Hepatocyte (in vitro differentiated cells): ENCODE data around the gene PBX3. TPM values are rescaled to one million over a fixed set of nuclear protein-coding genes. Genes with fewer than 3 reads are reported as not detected.

Experiments
- DNase-seq: peaks from one replicate; pipeline ENCODE4 v3.0.0-alpha.2; 2016; ENCODE audit warnings: low spot score
- H2AFZ ChIP-seq: fragments of 200-600 bp; sonication (generic); 2 replicates; pipeline ENCODE4 v1.6.0; 2016; ENCODE audit warnings: antibody characterized with exemption, mild to moderate bottlenecking
- H3K27ac ChIP-seq: fragments of 200-600 bp; sonication (generic); 2 replicates; pipeline ENCODE4 v1.5.1; 2016; ENCODE audit warnings: mild to moderate bottlenecking
- H3K27me3 ChIP-seq: fragments of 200-600 bp; sonication (generic); 2 replicates; pipeline ENCODE4 v1.6.1; 2016
- H3K36me3 ChIP-seq: fragments of 200-600 bp; sonication (generic); replicated peaks from 2 replicates; pipeline ENCODE4 v1.5.1; 2016; ENCODE audit warnings: low read depth; ENCODE audit not compliant: insufficient read depth
- H3K4me1 ChIP-seq: fragments of 200-600 bp; sonication (generic); 2 replicates; pipeline ENCODE4 v1.5.1; 2016; ENCODE audit warnings: mild to moderate bottlenecking, moderate library complexity; ENCODE audit not compliant: insufficient read depth
- H3K4me2 ChIP-seq: fragments of 200-600 bp; sonication (generic); 2 replicates; pipeline ENCODE4 v1.6.0; 2016
- H3K4me3 ChIP-seq: fragments of 200-600 bp; sonication (generic); 2 replicates; pipeline ENCODE4 v1.5.1; 2016; ENCODE audit warnings: mild to moderate bottlenecking
- H3K79me2 ChIP-seq: fragments of 200-600 bp; sonication (generic); 2 replicates; pipeline ENCODE4 v1.6.0; 2017; ENCODE audit warnings: mild to moderate bottlenecking
- H3K9me2 ChIP-seq: fragments of 200-600 bp; sonication (generic); replicated peaks from 2 replicates; pipeline ENCODE4 v1.6.0; 2017; ENCODE audit warnings: mild to moderate bottlenecking; ENCODE audit not compliant: insufficient read depth
- H3K9me3 ChIP-seq: fragments of 200-600 bp; sonication (generic); 2 replicates; pipeline ENCODE4 v1.5.1; 2016; ENCODE audit warnings: low read depth, mild to moderate bottlenecking
- H4K20me1 ChIP-seq: fragments of 200-600 bp; sonication (generic); 2 replicates; pipeline ENCODE4 v1.6.0; 2016; ENCODE audit warnings: mild to moderate bottlenecking; ENCODE audit not compliant: insufficient read depth, poor library complexity, severe bottlenecking
- EZH2 ChIP-seq: fragments of 200-600 bp; sonication (generic); IDR thresholded peaks from 2 replicates; pipeline ENCODE4 v1.6.1; 2016; ENCODE audit warnings: antibody characterized with exemption, mild to moderate bottlenecking, borderline replicate concordance
- EZH2phosphoT487 ChIP-seq: fragments of 200-600 bp; sonication (generic); IDR thresholded peaks from one replicate; pipeline ENCODE4 v1.6.1; 2018; ENCODE audit warnings: antibody characterized with exemption, mild to moderate bottlenecking, low read depth, moderate library complexity; ENCODE audit not compliant: unreplicated experiment, severe bottlenecking
- WGBS: methylation state at CpG from one replicate; pipeline ENCODE4 v1.1.6; 2016; ENCODE audit warnings: low lambda C conversion rate; ENCODE audit errors: missing lambda C conversion rate; 5-methylcytosine and 5-hydroxymethylcytosine counted together
- polyA plus RNA-seq: library from polyadenylated mRNA; unstranded; fragments of >200 nt; fragmentation: Nextera tagmentation; extraction: Ambion mirVana; gene quantifications from 2 replicates; pipeline ENCODE4 v1.2.1, GENCODE V29; 2016
- total RNA-seq: library from RNA; depleted of rRNA; stranded (reverse); fragments of >200 nt; gene quantifications from 2 replicates; pipeline ENCODE4 v1.2.3, GENCODE V29; 2014
- TF ChIP-seq, protein P1 (sequence below): fragments of 200-600 bp; sonication (generic); IDR thresholded peaks from 2 replicates; pipeline ENCODE4 v1.5.1; 2016; ENCODE audit warnings: antibody characterized with exemption, mild to moderate bottlenecking; ENCODE audit not compliant: poor library complexity

The PBX3 gene
- total and polyA plus RNA-seq, 2 experiments from 2014 or later: 15.9 to 23.3 TPM

DNA sequence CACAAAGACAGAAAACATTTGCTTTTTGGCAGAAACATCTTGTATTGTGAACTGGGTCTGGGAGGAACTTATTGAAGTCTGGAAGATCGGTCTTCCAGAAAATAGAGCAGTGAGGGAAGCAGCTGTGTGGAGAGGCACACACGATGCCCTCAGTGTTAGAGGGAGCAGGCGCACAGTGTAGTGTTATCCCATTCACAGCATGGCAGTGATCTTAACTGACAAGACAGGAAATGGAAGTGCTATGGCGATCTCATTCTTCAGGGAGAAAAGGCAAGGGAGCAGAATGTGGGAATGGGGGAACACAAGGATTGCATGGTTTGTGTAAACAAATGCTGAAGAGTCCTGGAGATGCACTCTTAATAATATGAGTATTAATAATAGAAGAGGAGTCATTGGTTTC, 161.0 kb downstream of the PBX3 start:
- H3K9me3 ChIP-seq: no peaks in the 10 kb centered on the region
- DNase-seq: no peak
- no peak overlapping the region for H3K27ac ChIP-seq
- 81% methylated on average over 4 of the region's 4 CpGs for WGBS
- TF ChIP-seq, protein P1, sequence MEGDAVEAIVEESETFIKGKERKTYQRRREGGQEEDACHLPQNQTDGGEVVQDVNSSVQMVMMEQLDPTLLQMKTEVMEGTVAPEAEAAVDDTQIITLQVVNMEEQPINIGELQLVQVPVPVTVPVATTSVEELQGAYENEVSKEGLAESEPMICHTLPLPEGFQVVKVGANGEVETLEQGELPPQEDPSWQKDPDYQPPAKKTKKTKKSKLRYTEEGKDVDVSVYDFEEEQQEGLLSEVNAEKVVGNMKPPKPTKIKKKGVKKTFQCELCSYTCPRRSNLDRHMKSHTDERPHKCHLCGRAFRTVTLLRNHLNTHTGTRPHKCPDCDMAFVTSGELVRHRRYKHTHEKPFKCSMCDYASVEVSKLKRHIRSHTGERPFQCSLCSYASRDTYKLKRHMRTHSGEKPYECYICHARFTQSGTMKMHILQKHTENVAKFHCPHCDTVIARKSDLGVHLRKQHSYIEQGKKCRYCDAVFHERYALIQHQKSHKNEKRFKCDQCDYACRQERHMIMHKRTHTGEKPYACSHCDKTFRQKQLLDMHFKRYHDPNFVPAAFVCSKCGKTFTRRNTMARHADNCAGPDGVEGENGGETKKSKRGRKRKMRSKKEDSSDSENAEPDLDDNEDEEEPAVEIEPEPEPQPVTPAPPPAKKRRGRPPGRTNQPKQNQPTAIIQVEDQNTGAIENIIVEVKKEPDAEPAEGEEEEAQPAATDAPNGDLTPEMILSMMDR: no peak
- no peak for TF ChIP-seq EZH2
- TF ChIP-seq EZH2phosphoT487: no peak
- no peak overlapping the region for H3K4me3 ChIP-seq
- H3K27me3 ChIP-seq: no peaks in the 10 kb centered on the region
- no peaks in the 10 kb centered on the region for H4K20me1 ChIP-seq
- H3K36me3 ChIP-seq: no peaks in the 10 kb centered on the region
- no peak overlapping the region for H2AFZ ChIP-seq
- H3K79me2 ChIP-seq: no peaks in the 10 kb centered on the region
- no peaks in the 10 kb centered on the region for H3K9me2 ChIP-seq
- H3K4me1 ChIP-seq: no peaks in the 10 kb centered on the region
- no peak overlapping the region for H3K4me2 ChIP-seq

DNA sequence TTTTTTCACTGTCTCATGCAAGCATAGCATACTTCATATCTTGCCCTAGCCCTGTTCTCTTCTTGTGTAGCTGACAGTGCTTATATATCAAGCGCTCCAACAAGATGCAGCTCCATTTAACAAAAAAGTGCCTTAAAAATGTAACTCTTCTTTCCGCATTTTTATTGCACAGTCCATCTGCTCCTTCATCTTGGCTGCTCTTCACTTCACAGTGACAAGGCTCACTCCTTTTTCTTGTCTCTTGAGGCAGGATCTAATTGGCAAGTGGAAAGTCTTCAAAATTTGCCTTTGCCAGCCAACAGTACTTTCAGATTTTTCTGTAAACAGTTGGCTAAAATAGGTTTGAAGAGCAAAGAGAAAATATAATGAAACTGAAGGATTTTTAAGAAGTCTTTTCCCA, 161.8 kb downstream of the PBX3 start:
- H3K79me2 ChIP-seq: no peaks in the 10 kb centered on the region
- H3K9me3 ChIP-seq: no peaks in the 10 kb centered on the region
- no peak for DNase-seq
- H3K9me2 ChIP-seq: no peaks in the 10 kb centered on the region
- TF ChIP-seq EZH2 (no peak), EZH2phosphoT487 (no peak)
- TF ChIP-seq, protein P1: no peak
- H4K20me1 ChIP-seq: no peaks in the 10 kb centered on the region
- H2AFZ ChIP-seq: no peak overlapping the region
- H3K4me1 ChIP-seq: no peaks in the 10 kb centered on the region
- no peaks in the 10 kb centered on the region for H3K36me3 ChIP-seq
- no peaks in the 10 kb centered on the region for H3K27me3 ChIP-seq
- no peak overlapping the region for H3K4me3 ChIP-seq
- H3K27ac ChIP-seq: no peak overlapping the region
- 94% methylated on average over 2 of the region's 2 CpGs for WGBS
- H3K4me2 ChIP-seq: no peak overlapping the region

DNA sequence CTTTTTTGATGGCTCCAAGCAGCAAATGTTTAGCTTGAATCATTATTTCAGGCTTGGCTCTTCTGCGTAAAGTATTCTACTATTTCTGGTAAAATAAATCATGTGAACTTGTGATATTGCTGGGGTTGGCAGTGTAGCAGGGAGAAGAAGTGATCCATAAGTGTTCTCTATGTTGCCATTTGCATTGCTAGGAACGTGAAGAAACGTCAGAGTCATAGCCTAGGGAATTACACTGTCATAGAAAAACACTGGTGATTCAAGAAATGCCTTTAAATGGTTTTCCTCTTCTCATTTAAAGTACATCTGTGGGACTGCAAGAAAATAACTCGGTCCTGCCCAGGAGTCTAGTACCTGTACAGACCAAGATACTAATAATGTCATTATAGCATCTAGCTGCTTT, 162.3 kb downstream of the PBX3 start:
- H3K4me3 ChIP-seq: no peak overlapping the region
- H3K27ac ChIP-seq: no peak overlapping the region
- H3K4me1 ChIP-seq: no peaks in the 10 kb centered on the region
- H3K9me3 ChIP-seq: no peaks in the 10 kb centered on the region
- no peaks in the 10 kb centered on the region for H4K20me1 ChIP-seq
- 94% methylated on average over 4 of the region's 4 CpGs for WGBS
- no peaks in the 10 kb centered on the region for H3K9me2 ChIP-seq
- no peaks in the 10 kb centered on the region for H3K79me2 ChIP-seq
- no peaks in the 10 kb centered on the region for H3K36me3 ChIP-seq
- no peak overlapping the region for H3K4me2 ChIP-seq
- DNase-seq: no peak
- no peaks in the 10 kb centered on the region for H3K27me3 ChIP-seq
- TF ChIP-seq EZH2phosphoT487 (no peak), EZH2 (no peak)
- TF ChIP-seq, protein P1: no peak
- no peak overlapping the region for H2AFZ ChIP-seq

DNA sequence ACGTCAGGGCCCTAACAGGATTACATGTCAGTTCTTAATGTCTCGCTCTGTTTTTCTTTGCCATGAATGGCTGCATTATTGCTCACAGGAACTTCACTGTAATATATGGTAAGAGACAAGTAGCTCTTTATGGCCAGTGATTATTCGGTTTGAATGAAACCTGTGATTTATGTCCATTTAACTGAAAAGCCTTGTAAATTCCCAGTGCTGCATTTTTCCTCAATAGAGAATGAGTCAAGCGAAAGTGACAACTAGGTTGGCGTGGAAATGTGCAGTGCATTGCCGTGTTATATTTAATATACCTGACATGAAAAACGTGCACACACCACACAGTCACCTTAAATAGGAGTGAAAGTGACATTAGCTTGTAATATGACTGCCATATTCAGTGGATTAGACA, 163.1 kb downstream of the PBX3 start:
- no peaks in the 10 kb centered on the region for H4K20me1 ChIP-seq
- DNase-seq: no peak
- H3K4me2 ChIP-seq: no peak overlapping the region
- no peak for TF ChIP-seq EZH2
- TF ChIP-seq, protein P1: no peak
- TF ChIP-seq EZH2phosphoT487: no peak
- no peaks in the 10 kb centered on the region for H3K9me3 ChIP-seq
- no peaks in the 10 kb centered on the region for H3K4me1 ChIP-seq
- no peak overlapping the region for H3K27ac ChIP-seq
- H3K36me3 ChIP-seq: no peaks in the 10 kb centered on the region
- no peaks in the 10 kb centered on the region for H3K9me2 ChIP-seq
- H2AFZ ChIP-seq: no peak overlapping the region
- H3K27me3 ChIP-seq: no peaks in the 10 kb centered on the region
- 91% methylated on average over 7 of the region's 7 CpGs for WGBS
- no peaks in the 10 kb centered on the region for H3K79me2 ChIP-seq
- no peak overlapping the region for H3K4me3 ChIP-seq
